GM12891 (cell line): ENCODE results near the gene SLC15A1.

ENCODE experiments used
- PAX5 ChIP-seq: IDR thresholded peaks from 2 replicates; pipeline ENCODE4 v1.6.1; 2011; ENCODE audit warnings: low read length, moderate library complexity, mild to moderate bottlenecking; ENCODE audit not compliant: insufficient read depth, severe bottlenecking
- POLR2A ChIP-seq: IDR thresholded peaks from 2 replicates; pipeline ENCODE4 v1.6.1; 2011; ENCODE audit warnings: low read depth, low read length, control low read depth
- POLR2AphosphoS5 ChIP-seq: IDR thresholded peaks from 2 replicates; pipeline ENCODE4 v1.6.1; 2011; ENCODE audit warnings: low read depth, low read length, control low read depth
- TAF1 ChIP-seq: IDR thresholded peaks from 2 replicates; pipeline ENCODE4 v1.6.1; 2011; ENCODE audit warnings: low read depth, low read length, control low read depth

DNA sequence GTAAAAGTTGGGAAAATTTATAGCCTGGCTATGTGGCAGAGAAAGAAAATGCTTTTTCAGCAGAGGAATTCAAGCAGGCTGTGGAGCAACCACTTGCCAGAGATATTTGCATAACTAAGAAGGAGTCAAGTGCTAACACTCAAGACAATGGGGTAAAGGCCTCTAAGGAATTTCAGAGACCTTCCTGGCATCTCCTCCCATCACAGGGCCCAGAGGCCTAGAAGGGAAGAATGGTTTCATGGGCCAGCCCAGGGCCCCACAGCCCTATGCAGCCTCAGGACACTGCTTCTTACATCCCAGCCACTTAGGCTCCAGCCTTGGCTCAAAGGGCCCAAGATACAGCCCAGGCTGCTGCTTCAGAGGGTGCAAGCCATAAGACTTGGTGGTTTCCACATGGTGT lies 14.3 kb downstream of the SLC15A1 start:
- TF ChIP-seq POLR2A (no peak), POLR2AphosphoS5 (no peak), TAF1 (no peak), PAX5 (no peak)
